ENCODE data around the gene CFAP90.

Gene CFAP90

DNA sequence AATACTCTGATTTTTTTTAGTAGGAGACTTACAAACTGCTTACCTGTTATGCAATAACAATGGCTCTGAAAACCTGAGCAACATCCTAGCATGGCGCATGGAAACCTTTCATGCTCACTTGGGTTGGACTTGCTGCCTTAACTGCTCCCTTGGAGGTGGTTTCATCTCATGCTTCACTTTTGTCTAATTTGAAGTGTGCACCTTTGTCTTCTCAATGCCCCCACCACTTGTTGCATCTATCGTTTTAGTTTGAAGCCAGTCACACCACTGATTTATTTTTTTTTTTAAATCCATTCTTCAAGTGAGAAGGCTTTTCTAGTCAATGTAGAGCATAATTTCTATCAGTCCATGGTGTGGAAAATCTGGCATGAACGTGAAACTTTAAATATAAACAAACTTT lies 63.2 kb downstream of the CFAP90 start:
- no peaks in the 10 kb centered on the region for H3K36me3 ChIP-seq (replicated peaks)
- TF ChIP-seq, protein P1, sequence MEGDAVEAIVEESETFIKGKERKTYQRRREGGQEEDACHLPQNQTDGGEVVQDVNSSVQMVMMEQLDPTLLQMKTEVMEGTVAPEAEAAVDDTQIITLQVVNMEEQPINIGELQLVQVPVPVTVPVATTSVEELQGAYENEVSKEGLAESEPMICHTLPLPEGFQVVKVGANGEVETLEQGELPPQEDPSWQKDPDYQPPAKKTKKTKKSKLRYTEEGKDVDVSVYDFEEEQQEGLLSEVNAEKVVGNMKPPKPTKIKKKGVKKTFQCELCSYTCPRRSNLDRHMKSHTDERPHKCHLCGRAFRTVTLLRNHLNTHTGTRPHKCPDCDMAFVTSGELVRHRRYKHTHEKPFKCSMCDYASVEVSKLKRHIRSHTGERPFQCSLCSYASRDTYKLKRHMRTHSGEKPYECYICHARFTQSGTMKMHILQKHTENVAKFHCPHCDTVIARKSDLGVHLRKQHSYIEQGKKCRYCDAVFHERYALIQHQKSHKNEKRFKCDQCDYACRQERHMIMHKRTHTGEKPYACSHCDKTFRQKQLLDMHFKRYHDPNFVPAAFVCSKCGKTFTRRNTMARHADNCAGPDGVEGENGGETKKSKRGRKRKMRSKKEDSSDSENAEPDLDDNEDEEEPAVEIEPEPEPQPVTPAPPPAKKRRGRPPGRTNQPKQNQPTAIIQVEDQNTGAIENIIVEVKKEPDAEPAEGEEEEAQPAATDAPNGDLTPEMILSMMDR (IDR thresholded peaks at IDR 0.05; ENCODE audit: low read depth, low read length, missing control alignments), result no peak
- in situ Hi-C loops (cut with HindIII; ENCODE audit: low pct_ligation_motif_present, low sequenced_read_pairs), result no loop called here
- no peak overlapping the region for H3K27ac ChIP-seq
- no peaks in the 10 kb centered on the region for H3K27me3 ChIP-seq (replicated peaks)
- no peak overlapping the region for H3K4me3 ChIP-seq (ENCODE audit: low read depth, low read length)
- no peak for DNase-seq

DNA sequence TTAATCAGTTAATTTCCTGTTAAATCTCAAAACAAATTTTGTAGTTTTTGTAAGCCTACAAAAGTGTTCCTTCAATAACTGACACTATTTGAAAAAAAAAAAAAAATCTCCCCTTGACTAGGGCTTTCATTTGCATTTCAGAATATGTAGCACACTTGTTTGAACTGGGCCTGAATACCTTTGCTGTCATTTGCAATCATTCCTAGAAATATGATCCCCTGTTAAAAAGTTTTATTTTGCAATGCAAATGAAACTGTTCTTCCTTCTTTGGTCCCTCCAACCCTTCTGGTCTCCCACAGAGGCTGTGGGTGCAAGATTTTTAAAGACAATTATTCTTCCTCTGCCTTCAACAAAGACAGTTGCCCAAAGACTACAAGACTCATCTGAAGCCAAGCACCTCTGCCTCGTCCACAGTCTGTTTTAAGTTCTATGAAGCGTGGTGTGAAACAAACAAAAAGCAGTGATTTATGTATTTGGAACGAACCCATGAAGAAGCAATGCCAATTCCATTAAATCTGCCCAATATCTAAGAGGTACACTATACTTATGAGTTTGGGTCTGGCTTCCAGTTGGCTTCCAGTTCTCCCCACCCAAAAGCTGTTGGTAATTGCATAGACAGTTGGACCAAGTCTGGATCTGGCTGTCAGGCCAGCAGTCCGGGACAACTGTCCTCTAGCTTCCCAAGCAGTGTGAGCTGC lies 66.1 kb downstream of the CFAP90 start:
- H3K27me3 ChIP-seq (replicated peaks), result no peaks in the 10 kb centered on the region
- TF ChIP-seq, protein P1 (IDR thresholded peaks at IDR 0.05; ENCODE audit: low read depth, low read length, missing control alignments), result no peak
- H3K27ac ChIP-seq, result no peak overlapping the region
- no peaks in the 10 kb centered on the region for H3K36me3 ChIP-seq (replicated peaks)
- no peak overlapping the region for H3K4me3 ChIP-seq (ENCODE audit: low read depth, low read length)
- in situ Hi-C loops (cut with HindIII; ENCODE audit: low pct_ligation_motif_present, low sequenced_read_pairs), result no loop called here
- DNase-seq, result no peak

DNA sequence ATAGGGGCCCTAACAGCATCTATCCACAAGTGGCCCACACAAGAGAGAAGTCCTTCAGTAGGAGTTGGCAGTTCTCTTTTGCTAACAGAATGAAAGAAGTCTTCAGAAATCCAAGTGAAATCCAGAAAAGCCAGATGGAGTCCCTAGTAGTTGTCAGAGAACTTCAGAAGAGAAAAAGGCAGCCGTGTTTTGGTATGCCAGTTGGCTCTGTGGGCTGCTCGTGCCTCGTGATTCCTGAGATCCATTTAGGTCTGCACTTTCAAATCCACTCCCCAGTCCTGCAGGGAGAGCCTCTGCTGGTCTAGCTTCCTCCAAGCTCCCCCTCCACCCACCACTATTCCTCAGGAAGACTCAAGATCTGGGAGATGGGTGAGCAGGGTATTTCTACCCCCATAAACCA lies 69.0 kb downstream of the CFAP90 start:
- in situ Hi-C loops (cut with HindIII; ENCODE audit: low pct_ligation_motif_present, low sequenced_read_pairs), result no loop called here
- no peak for DNase-seq
- no peaks in the 10 kb centered on the region for H3K27me3 ChIP-seq (replicated peaks)

More for the DNA sequence above, 69.0 kb downstream of the CFAP90 start:
- no peak overlapping the region for H3K4me3 ChIP-seq (ENCODE audit: low read depth, low read length)
- no peaks in the 10 kb centered on the region for H3K36me3 ChIP-seq (replicated peaks)
- H3K27ac ChIP-seq, result no peak overlapping the region
- TF ChIP-seq, protein P1 (IDR thresholded peaks at IDR 0.05; ENCODE audit: low read depth, low read length, missing control alignments), result no peak

Data from brain microvascular endothelial cell (primary cell).